ENCODE data around the gene AVPR2. TPM values are rescaled to one million over a fixed set of nuclear protein-coding genes. Genes with fewer than 3 reads are reported as not detected.
A peak's percentile ranks its signal among the peaks of the same experiment; 100 is the strongest.

The AVPR2 gene
- total and polyA plus RNA-seq, 10 of the 15 experiments (the other 5 are each of a cell fraction or from before 2014, with no cell fraction given): 0.12 to 0.37 TPM; not detected in 8

- no peak for TF ChIP-seq ZNF687 (IDR thresholded peaks at IDR 0.05)
- TF ChIP-seq RUNX3 (IDR thresholded peaks at IDR 0.05; ENCODE audit: low read length): no peak
- TF ChIP-seq PAX8 (IDR thresholded peaks at IDR 0.05): no peak
- no peak for TF ChIP-seq FOXK2 (IDR thresholded peaks at IDR 0.05)
These were observed 47.0 kb upstream of the AVPR2 start (continued) for GRCh38 chrX:153857348-153857903.

- Histone ChIP-seq H4K20me1 (ENCODE audit: control insufficient read depth, insufficient read depth) (no peaks in the 10 kb centered on the region), H3K4me3 (no peak overlapping the region), H3K79me2 (ENCODE audit: control insufficient read depth, insufficient read depth, low read length) (no peaks in the 10 kb centered on the region), H3K36me3 (ENCODE audit: control insufficient read depth in 2 of 2, insufficient read depth in 2 of 2, low read length in 1 of 2) (no peaks in the 10 kb centered on the region), H3K27me3 (replicated peaks in 1 of 2; ENCODE audit: control insufficient read depth in 2 of 2, insufficient read depth in 2 of 2, low read length in 1 of 2) (no peaks in the 10 kb centered on the region; a peak in 1 of 4 replicates), H3K9ac (ENCODE audit: control insufficient read depth, insufficient read depth, low read length) (no peak overlapping the region), H3K9me3 (replicated peaks; ENCODE audit: control insufficient read depth, insufficient read depth, low read length) (no peaks in the 10 kb centered on the region), H3K4me2 (ENCODE audit: control insufficient read depth, insufficient read depth) (no peak overlapping the region), H2AFZ (ENCODE audit: control insufficient read depth, low read depth, low read length) (no peak overlapping the region), H3K27ac (ENCODE audit: control insufficient read depth, insufficient read depth) (no peak overlapping the region), H3K4me1 (ENCODE audit: control insufficient read depth, insufficient read depth, low read length) (no peaks in the 10 kb centered on the region)
- DNase-seq (ENCODE audit: low read depth, low spot score) (no peak), ATAC-seq (peak; percentile 43; the same call in 1 of the 3 replicates), FAIRE-seq (no peak)
- intact Hi-C loops (cut with micrococcal nuclease; ENCODE audit: unreplicated experiment): no loop called here
- BruUV-seq (replicated peaks): no TSS peak
- WGBS (ENCODE audit: insufficient coverage, insufficient replicate concordance, low lambda C conversion rate, missing lambda C conversion rate): 28% methylated on average over 10 of the region's 10 CpGs
- CTCF ChIA-PET: no interaction called here
- RAD21 ChIA-PET (ENCODE audit: unreplicated experiment): no interaction called here
- TF ChIP-seq CEBPZ (IDR thresholded peaks at IDR 0.05; ENCODE audit: low read depth, low read length): no peak
- no peak for TF ChIP-seq BMI1 (IDR thresholded peaks at IDR 0.05; ENCODE audit: borderline replicate concordance)
- TF ChIP-seq DPF2 (IDR thresholded peaks at IDR 0.05): no peak
- no peak for TF ChIP-seq MEF2A (IDR thresholded peaks at IDR 0.05; ENCODE audit: insufficient read depth, low read depth, low read length)
- no peak for TF ChIP-seq CREM (IDR thresholded peaks at IDR 0.05; ENCODE audit: low read depth)
- no peak for TF ChIP-seq RAD51 (IDR thresholded peaks at IDR 0.05)
- in situ Hi-C loops (cut with MboI): no loop called here
- SMC1A ChIA-PET (ENCODE audit: uncharacterized antibody, unreplicated experiment): no interaction called here
- POLR2A ChIA-PET: no interaction called here
These were observed 43.3 kb upstream of the AVPR2 start for GRCh38 chrX:153861151-153861550.
